Stimulated activated CD8-positive, alpha-beta memory T cell treated with anti-CD3 and anti-CD28 coated beads, Interleukin-4, amount 100 ng/mL, for 1 hour (primary cell): ENCODE data around the gene C8G.

Experiments
- DNase-seq, 2 donors: peaks; one replicate each; pipeline ENCODE4 v3.0.0-alpha.2; 2020; ENCODE audit warnings: low read depth in 2 of 2, low spot score in 1 of 2

C8G gene

DNA sequence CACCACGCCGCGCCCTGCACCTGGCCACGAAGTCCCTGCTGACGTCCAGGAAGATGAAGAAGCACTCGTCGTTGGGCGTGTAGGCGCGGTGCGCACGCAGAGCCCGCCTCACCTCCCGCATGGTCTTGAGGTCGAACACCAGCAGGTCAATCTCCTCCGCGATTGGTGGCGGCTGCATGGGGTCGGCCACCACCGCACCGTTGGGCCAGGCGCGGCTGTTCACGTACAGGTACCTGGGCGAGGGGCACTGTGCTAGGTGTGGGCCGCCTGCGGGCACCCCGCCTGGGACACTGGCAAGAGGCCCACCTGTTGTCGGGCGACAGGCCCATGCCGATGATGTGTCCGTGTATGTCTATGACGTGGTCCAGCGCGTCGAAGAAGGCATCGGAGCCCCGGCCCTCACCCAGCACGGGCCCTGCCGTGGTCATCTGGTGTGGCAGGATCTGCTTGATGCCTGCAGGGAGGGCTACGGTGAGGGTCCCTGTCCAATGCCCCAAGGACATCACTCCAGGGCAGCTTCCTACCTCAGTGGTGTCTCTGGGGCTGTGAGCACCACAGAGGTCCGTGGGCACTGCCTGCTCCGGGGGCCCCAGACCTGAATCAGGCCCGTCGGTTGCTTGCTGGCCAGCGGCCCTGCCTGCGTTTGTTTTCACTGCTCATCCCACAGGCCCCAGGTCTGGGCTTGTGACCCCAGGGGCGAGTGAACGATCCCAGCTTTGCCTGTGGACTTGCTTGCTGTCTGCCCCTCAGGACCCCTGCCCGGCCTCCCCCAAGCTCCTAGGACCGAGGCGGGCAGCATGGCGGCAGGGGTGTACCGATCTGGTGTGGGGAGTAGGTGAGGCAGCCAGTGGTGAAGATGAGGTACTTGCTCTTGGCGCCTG is 3.6 kb upstream of the C8G start:
- no peak for DNase-seq

DNA sequence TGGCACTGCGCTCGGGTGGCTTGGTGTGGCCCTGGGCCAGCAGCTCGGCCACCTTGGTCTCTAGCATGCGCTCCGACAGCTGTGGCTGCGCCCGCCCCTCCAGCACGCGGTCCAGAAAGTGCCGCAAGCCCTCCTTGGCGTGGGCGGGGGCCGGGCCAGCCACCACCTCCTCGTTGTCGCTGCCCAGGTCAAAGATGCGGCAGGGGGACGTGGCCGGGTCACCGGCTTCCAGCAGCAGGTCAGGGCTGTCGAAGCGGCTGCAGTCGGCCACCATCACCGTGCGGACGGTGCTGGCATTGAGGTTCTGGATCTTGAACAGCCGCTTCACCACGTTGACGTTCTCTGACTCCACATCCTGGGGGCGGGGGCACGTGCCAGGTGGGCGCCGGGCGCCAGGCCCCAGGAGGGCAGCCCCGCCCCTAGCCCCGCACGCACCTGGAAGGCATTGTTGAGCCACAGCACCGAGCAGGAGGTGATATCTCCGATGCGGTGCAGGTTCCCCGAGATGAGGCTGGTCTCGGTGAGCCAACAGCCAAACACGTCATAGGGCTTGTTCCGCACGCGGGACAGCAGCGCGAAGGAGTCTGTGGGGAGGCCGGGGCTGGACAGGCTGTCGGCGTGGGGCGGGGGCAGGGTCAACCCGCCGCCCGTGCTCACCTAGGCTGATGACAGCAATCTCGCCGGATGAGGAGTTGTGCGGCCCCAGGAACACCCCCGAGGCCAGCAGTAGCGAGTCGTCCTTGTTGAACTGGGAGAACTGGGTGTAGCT is 2.7 kb upstream of the C8G start:
- DNase-seq, result no peak

DNA sequence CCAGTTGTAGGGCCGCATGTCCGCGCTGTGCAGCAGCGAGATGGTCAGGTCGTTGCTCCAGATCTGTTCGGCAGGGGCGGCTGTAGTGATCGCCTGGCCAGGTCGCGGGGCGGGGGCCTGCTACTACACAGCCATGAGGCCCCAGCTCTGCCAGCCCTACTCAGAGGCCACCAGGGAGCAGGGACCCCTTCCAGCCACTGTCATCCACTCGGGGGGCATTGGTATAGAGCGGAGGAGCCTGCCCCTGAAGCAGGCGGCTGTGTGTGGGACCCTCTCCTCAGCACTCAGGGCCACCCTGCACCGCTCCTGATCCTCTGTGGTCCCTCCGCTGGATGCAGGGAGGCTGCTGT is 2.2 kb upstream of the C8G start:
- DNase-seq, result no peak

DNA sequence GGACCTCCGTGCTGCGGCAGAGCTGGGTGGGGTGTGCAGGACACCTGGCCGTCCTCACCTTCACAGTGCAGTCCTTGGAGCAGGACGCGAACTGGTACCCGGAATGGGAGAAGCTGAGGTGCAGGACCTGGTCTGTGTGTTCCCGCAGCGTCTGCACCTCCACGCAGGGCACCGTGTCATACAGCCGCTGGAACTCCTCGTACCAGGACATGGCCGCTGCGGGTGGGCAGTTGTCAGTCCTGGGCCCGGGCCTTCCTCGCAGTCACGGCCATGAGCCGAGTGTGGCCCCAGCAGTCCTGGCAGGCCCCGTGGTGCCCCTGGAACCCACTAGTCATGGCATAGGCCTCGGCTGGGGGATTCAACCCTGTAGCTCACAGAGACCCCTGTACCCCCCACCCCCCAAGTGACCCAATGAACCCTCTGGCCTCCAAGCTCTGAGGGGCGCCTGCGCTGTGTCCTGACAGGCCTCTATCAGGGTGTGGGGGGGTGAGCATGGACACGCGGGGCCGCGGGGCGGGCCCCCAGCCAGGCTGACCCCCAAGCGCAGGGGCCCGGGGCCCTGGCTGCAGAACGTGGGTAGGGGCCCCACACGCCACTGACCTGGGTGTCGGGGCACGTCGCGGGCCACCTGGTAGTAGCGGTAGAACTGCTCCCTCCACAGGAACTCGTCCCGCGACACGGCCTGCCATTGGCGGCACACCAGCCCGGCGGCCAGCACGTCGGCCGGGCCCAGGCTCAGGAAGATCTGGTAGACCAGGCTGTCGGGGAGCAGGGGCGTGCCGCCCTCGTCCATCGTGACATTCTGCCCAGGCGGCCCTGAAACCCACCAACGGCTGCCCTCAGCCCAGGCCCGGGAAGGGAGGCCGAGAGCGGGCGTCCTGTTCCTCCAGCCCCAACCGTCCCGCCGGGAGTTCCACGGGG is 1.5 kb upstream of the C8G start:
- no peak for DNase-seq

DNA sequence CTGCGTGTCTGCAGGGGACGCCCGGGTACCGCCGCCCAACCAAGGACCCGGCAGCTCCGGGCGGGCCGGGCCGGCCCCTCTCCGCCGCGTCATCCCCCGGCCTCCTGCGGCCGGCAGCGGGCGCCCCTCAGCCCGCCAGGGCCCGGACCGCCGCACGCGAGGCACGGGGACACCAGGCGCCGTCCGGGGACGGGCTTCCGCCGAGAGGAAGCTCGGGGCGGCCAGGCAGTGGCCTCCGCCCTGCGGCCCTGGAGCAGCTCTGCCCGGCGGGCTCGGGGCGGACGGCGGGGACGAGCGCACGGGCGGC is 878 bp upstream of the C8G start:
- DNase-seq, result no peak

DNA sequence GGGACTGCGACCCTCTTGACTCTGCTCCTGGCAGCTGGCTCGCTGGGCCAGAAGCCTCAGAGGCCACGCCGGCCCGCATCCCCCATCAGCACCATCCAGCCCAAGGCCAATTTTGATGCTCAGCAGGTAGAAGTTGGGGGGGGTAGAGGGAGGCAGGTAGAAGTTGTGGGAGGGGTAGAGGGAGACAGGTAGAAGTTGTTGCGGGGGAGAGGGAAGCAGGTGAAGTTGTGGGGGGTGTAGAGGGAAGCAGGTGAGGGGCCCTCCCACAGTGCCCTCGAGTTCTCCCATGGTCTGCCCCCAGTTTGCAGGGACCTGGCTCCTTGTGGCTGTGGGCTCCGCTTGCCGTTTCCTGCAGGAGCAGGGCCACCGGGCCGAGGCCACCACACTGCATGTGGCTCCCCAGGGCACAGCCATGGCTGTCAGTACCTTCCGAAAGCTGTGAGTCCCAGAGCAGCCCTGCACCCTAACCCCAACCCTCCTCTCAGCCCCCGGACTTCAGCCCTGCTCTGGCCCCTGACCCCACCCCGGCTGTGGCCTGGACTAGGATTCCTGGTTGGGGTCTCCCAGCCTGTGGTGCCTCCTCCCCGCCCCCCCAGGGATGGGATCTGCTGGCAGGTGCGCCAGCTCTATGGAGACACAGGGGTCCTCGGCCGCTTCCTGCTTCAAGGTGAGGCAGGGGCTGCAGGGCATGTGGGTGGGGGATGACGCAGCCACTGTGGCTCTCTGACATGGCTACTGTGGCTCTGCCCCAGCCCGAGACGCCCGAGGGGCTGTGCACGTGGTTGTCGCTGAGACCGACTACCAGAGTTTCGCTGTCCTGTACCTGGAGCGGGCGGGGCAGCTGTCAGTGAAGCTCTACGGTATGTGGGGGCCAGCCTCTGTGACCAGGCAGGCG is 537 bp downstream of the C8G start:
- DNase-seq, result no peak

DNA sequence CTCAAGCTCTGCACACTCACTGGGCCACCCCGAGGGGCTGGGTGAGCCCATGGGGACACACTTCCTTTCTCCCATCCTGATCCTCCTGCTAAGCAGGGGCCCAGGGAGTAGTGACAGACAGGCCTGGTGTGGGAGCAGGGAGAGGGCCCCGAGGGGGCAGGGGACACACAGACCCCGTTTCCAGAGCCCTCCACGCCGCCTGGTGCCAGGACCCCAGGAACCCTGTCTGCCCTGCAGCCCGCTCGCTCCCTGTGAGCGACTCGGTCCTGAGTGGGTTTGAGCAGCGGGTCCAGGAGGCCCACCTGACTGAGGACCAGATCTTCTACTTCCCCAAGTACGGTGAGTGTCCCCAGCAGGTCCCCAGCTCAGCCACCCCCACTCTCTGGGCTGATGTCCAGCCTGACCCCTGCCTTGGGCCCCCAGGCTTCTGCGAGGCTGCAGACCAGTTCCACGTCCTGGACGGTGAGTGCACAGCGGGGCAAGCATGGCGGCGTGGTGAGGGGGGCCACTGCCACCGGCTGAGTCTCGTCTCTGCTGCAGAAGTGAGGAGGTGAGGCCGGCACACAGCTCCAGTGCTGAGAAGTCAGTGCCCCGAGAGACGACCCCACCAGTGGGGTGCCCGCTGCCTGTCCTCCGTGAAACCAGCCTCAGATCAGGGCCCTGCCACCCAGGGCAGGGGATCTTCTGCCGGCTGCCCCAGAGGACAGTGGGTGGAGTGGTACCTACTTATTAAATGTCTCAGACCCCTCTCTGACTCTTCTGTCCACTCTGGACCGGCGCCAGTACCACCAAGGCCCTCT is 1.4 kb downstream of the C8G start:
- no peak for DNase-seq

DNA sequence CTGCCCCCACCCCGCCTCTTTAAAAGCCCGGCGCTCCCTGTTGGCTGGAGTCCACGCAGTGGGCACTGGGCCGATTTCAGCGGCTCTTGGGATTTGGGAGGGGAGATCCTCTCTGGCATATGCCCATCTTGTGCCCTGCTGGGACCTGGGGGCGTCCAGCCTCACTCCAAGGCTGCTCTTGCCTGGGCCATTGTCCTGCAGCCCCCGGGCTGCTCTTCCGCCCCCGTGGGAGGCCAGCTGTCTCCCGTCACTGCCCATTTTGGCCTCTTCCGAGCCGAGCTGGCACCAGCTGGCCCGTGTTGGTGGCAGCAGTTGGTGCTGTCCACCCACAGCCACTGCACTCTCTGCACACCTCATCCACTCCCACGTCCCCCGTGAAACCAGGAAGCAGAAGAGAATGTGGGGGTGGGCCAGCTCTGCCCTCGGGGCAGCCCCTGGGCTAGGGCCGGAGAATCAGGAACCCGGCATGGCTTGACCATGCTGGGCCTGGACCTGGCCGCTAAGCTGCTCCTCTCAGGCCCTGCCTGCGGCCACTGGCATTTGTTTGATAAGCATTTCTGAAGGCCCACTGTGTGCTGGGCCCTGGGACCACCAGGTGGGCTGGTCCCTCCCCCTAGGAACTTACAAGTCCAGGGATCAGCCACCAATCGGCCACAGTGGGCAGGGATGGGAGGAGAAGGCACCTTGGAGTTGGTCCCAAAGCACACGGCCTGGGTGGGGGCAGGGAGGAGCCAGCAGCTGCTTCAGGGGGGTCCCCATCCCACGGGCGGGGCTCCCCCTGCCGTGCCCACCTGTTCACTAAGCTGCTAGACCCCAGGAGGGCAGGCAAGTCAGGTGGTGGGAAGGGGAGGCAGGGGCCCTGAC is 2.2 kb downstream of the C8G start:
- DNase-seq, result no peak

DNA sequence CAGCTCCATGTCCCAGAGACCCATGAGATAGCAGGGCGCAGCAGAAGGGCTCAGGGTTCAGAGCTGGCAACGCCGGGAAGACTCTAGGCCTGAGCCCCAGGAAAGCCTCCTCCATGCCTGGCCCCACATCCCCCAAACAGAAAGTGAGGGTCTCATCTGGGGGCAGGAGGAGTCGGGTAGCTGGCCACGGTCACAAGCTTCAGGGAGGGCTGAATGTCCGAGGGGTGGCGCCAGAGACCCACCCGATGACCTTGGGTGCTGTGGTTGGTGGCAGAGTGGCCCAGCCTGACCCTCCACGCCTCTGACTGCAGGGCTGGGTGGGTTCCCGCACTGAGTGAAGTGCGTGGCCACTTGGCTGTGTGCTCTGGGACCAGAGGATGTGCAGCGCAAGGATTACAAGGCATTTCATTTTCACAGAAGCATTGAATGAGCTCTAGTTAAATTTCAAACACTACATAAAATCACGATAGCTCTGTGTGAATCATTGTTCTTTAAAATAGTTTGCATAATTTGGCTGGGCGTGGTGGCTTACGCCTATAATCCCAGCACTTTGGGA is 3.0 kb downstream of the C8G start:
- no peak for DNase-seq

DNA sequence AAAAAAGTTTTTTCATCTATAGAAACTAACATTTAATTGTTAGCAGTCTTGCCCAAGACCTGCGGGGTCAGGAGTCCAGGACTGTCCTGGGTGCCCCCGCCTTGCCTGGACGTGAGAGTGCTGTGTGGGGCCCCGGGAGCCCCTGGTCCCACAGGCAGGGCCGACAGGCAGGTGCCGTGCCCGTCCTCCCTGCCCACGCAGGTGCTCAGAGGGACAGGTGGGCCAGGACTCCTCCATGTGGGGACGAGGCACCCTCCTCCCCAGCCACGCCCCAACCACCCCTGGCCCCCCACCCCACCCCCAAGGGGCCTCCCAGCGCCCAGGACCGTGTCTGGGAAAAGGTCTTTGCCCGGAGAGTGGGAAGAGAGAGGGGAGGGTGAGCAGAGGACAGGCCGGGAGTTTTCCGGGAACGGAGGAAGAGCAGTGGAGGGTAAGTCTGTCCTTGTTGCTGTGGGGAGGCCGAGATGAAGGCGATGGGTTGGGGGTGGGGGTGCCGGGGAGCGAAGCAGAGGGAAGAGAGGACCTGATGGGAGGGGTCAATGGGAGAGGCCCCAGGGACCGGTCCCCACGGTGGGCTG is 4.3 kb downstream of the C8G start:
- no peak for DNase-seq

DNA sequence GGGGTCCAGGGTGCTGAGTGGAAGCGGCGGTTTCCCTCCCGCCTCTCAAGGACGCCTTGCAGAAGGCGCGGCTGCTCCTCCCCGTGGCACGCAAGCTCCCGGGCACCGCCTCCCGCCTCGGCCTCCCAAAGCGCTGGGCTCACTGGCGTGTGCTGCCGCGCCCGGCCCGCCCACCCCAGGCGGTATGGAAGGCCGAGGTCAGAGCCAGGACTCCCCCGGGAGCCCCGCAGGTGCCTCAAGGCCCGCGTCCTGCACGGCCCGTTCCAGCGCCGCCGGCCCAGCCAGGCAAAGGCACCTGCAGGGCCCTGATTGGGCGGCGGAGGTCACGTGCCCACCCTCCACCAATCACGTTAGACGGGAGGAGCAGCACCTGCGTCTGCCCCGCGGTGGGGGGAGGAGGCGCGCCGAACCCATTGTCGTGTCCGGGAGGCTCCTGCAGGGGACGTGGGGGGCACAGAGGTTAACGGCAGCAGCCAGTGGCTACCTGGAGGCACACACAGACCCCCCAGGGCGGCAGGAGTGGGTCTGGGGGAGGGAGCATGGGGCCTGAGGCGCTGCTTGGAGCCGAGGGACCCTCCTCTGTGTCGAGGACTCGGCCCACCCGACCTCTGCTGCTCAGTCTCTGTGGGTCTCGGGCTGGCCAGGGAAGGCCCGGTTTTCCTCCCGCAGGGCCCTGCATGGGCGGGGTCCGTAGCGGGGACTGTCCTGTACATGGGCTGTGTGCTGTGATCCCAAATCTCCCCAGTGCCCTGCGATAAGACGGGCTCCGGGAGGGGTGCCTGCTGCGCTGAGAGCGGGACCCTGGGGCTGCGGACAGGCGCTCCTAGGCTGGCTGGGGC is 5.0 kb downstream of the C8G start:
- peak; percentile 89 to 94 for DNase-seq

DNA sequence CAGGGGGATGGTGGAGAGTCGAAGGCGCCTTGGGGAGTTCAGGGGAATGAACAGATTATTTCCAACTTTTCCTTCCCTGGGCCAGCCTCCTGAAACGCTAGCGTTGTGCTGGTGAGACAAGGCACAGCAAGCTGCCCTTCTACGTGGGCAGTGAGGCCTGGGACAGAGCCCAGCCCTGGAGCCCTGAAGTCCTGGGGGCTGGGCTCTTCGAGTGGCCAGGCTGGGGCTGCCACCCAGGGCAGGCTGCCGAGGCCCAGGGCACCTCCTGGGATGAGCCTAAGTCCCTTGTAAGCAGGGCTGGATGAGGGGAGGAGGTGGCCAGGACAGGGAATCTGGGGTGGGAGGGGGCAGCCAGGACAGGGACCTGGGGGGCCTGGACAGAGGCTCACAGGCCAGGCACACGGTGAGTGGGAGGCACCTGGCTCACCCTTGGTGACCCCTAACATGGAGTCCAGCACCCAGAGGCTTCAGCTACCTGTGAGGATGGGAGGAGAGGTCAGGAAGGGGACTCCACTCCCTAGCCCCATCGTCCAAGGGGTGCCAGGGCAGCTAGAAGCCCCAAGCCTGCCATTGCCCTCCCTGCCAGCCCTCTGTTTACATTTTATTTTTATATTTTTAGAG is 5.7 kb downstream of the C8G start:
- DNase-seq, result no peak

DNA sequence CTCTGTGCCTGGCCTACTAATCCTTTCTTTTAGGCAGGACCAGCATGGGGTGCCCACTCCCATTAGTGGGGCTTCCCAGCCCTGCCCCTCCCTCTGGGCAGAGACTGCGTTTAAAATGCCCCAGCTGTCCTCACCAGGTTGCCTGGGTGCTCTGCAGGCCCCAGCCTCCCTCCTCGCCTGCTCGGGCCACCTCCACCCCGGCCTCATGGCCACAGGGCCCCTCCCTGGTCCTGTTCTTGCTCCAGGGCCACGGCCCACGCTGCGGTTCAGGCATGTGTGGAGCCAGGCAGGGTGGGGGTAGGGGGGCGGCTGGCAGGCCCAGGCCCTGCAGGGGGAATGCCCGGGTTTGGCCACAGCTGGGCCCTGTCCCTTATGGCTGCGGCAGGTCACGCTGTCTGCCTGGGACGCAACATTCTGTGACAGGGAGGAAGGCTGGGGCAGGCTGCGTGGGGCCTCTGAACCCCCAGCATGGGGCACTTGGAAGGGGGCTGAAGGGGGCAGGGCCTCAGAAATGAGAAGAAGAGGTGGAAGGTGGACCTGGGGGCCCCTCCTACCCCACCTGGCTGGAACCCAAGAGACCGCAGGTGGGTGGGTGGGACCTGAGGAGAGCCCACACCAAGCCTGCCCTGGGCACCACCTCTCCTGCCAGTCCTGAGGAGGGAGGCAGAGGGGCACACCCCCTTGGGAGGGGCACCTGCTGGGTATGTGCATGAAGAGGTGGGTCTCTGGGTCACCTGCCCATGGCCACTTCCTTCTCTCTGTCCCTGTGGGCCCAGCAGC is 6.7 kb downstream of the C8G start, which contains the start of gene LCN12:
Gene LCN12, plus strand, starts transcription at position 733 of the 780 bp plus-strand sequence. CDS start 55 bp downstream, outside the sequence.
- DNase-seq, result no peak

DNA sequence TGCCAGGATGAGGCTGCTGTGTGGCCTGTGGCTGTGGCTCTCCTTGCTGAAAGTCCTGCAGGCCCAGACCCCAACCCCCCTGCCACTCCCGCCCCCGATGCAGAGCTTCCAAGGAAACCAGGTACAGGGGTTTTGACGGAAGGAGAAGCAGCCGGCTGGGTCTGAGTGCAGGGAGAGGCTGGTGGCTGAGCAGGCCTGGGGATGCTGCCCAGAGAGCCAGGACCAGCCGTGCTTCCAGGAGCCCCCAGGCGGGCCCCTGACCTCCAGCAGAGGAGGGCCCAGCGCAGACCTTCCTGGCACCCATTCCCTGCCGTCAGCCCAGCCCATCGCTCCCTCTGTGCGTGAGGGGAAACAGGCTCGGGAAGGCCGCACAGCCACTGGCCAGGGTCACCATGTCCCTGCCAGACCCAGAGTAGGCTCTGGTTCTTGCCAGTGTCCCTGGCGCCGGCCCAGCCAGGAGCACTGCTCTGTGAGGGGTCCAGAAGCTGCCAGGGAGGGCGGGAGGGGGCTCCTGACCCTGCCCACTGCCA is 7.3 kb downstream of the C8G start:
- DNase-seq, result no peak

DNA sequence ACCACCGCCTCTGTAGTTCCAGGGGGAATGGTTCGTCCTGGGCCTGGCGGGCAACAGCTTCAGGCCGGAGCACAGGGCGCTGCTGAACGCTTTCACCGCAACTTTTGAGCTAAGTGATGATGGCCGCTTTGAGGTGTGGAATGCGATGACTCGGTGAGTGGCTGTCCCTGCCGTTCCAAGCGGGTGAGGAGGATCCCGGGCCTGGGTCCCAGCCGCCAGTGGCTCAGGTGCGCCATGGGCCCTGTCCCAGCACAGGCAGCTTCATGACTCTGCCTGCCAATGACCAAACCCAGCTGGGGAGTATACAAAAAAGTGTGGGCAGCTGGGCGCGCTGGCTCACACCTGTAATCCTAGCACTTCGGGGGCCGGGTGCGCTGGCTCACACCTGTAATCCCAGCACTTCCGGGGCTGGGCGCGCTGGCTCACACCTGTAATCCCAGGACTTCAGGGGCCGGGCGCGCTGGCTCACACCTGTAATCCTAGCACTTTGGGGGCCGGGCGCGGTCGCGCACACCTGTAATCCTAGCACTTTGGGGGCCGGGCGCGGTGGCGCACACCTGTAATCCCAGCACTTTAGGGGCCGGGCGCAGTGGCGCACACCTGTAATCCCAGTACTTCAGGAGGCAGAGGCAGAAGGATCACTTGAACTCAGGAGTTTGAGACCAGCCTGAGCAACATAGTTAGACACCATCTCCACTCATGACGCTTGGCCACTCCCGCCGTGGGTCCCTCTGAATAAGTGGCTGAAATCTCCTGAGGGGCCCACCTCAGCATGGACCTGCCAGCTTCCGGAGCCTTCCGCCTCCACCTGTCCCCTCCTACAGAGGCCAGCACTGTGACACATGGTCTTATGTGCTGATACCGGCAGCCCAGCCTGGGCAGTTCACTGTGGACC is 8.1 kb downstream of the C8G start:
- no peak for DNase-seq
